Astrocyte (in vitro differentiated cells and primary cell): ENCODE results near the gene GSTA1. TPM values are rescaled to one million over a fixed set of nuclear protein-coding genes. Genes with fewer than 3 reads are reported as not detected.
"Not testable (repeated sequence)": the region's sequence is repeated elsewhere in the genome, so short reads cannot be mapped to it uniquely, and the experiment has no call there.

Source experiments
- DNase-seq: peaks from one replicate; pipeline ENCODE4 v3.0.0-alpha.2; 2010; ENCODE audit warnings: low read depth
- FAIRE-seq: peaks from 2 replicates; lab custom pipeline; 2011; peaks lifted over from hg19 to GRCh38; lab: Jason Lieb, UNC
- H2AFZ ChIP-seq: 2 replicates; pipeline ENCODE4 v1.6.0; 2012; ENCODE audit warnings: low read depth, low read length, inconsistent platforms
- H3K27ac ChIP-seq: 2 replicates; pipeline ENCODE4 v1.5.1; 2011; ENCODE audit warnings: low read depth, low read length, inconsistent platforms
- H3K27me3 ChIP-seq: 2 replicates; pipeline ENCODE4 v1.6.0; 2011; ENCODE audit warnings: low read length, inconsistent platforms; ENCODE audit not compliant: insufficient read depth
- H3K36me3 ChIP-seq: 2 replicates; pipeline ENCODE4 v1.5.1; 2011; ENCODE audit warnings: low read length, inconsistent platforms; ENCODE audit not compliant: insufficient read depth
- H3K4me1 ChIP-seq: 2 replicates; pipeline ENCODE4 v1.5.1; 2011; ENCODE audit warnings: low read length, inconsistent platforms; ENCODE audit not compliant: insufficient read depth
- H3K4me2 ChIP-seq: 2 replicates; pipeline ENCODE4 v1.6.0; 2012; ENCODE audit warnings: low read length, inconsistent platforms
- H3K4me3 ChIP-seq: 2 replicates; pipeline ENCODE4 v1.5.1; 2011; ENCODE audit warnings: low read depth, mild to moderate bottlenecking, low read length, inconsistent platforms; ENCODE audit not compliant: insufficient read depth
- H3K79me2 ChIP-seq: 2 replicates; pipeline ENCODE4 v1.6.0; 2012; ENCODE audit warnings: mild to moderate bottlenecking, low read length, inconsistent platforms; ENCODE audit not compliant: insufficient read depth
- H3K9ac ChIP-seq: 2 replicates; pipeline ENCODE4 v1.6.0; 2012; ENCODE audit warnings: mild to moderate bottlenecking, low read length, inconsistent platforms
- H3K9me3 ChIP-seq: 2 replicates; pipeline ENCODE4 v1.5.1; 2012; ENCODE audit warnings: low read depth, mild to moderate bottlenecking, low read length, inconsistent platforms; ENCODE audit not compliant: insufficient read depth
- H4K20me1 ChIP-seq: 2 replicates; pipeline ENCODE4 v1.6.0; 2012; ENCODE audit warnings: low read length, inconsistent platforms; ENCODE audit not compliant: insufficient read depth
- H3K27ac Mint-ChIP-seq: one replicate; pipeline ENCODE4 v1.8.0; 2021; ENCODE audit warnings: mild to moderate bottlenecking, mixed read lengths; ENCODE audit not compliant: unreplicated experiment
- H3K27me3 Mint-ChIP-seq: one replicate; pipeline ENCODE4 v1.8.0; 2021; ENCODE audit warnings: low read depth, mixed read lengths; ENCODE audit not compliant: unreplicated experiment
- H3K36me3 Mint-ChIP-seq: one replicate; pipeline ENCODE4 v1.8.0; 2021; ENCODE audit warnings: low read depth, mixed read lengths; ENCODE audit not compliant: unreplicated experiment
- H3K4me1 Mint-ChIP-seq: one replicate; pipeline ENCODE4 v1.8.0; 2021; ENCODE audit warnings: low read depth, mixed read lengths; ENCODE audit not compliant: unreplicated experiment
- H3K4me3 Mint-ChIP-seq: one replicate; pipeline ENCODE4 v1.8.0; 2021; ENCODE audit warnings: mild to moderate bottlenecking, moderate library complexity, mixed read lengths; ENCODE audit not compliant: unreplicated experiment
- H3K9me3 Mint-ChIP-seq: one replicate; pipeline ENCODE4 v1.8.0; 2021; ENCODE audit warnings: mild to moderate bottlenecking, mixed read lengths; ENCODE audit not compliant: unreplicated experiment
- CTCF ChIP-seq: IDR thresholded peaks from 2 replicates; pipeline ENCODE4 v1.5.1; 2011; ENCODE audit warnings: low read depth, mild to moderate bottlenecking, inconsistent platforms, low read length, moderate library complexity; ENCODE audit not compliant: insufficient read depth
- EZH2 ChIP-seq: IDR thresholded peaks from 2 replicates; pipeline ENCODE4 v1.6.1; 2012; ENCODE audit warnings: mild to moderate bottlenecking, low read length, inconsistent platforms; ENCODE audit not compliant: insufficient read depth
- total RNA-seq: library from RNA; stranded (reverse); gene quantifications from 2 replicates; pipeline ENCODE4 v1.2.1, GENCODE V29; 2021

Gene GSTA1
- total RNA-seq, 1 donor from 2014 or later, result 0.39 TPM

- DNase-seq, result no peak
- Histone ChIP-seq H3K4me2 (no peak overlapping the region), H4K20me1 (no peaks in the 10 kb centered on the region), H3K27ac (no peak overlapping the region), H3K4me3 (no peak overlapping the region), H3K27me3 (peaks cover 8% of the 10 kb centered on the region), H3K4me1 (no peaks in the 10 kb centered on the region), H3K9ac (no peak overlapping the region), H3K9me3 (no peaks in the 10 kb centered on the region), H3K36me3 (no peaks in the 10 kb centered on the region), H2AFZ (no peak overlapping the region), H3K79me2 (no peaks in the 10 kb centered on the region)
- Mint-ChIP-seq H3K4me1 (no peaks in the 10 kb centered on the region), H3K27ac (no peak overlapping the region), H3K27me3 (peaks cover 19% of the 10 kb centered on the region), H3K36me3 (no peaks in the 10 kb centered on the region), H3K9me3 (peaks cover 1% of the 10 kb centered on the region), H3K4me3 (no peak overlapping the region)
- FAIRE-seq, result peak; percentile 93
- TF ChIP-seq CTCF (peak; percentile 67), EZH2 (no peak)
These were observed 35.8 kb upstream of the GSTA1 start for GRCh38 chr6:52839124-52840055.

GRCh38 chr6:52834481-52834880, 30.9 kb upstream of the GSTA1 start:
- no peak overlapping the region for H3K9ac ChIP-seq
- H3K4me1 ChIP-seq, result no peaks in the 10 kb centered on the region
- no peaks in the 10 kb centered on the region for H4K20me1 ChIP-seq
- Mint-ChIP-seq H3K4me3 (no peak overlapping the region), H3K27me3 (peaks cover 31% of the 10 kb centered on the region), H3K36me3 (no peaks in the 10 kb centered on the region), H3K9me3 (peaks cover 5% of the 10 kb centered on the region), H3K4me1 (no peaks in the 10 kb centered on the region), H3K27ac (no peak overlapping the region)
- FAIRE-seq (peak; percentile 56), DNase-seq (peak; percentile 33)
- no peak for TF ChIP-seq EZH2
- TF ChIP-seq CTCF, result no peak
- no peak overlapping the region for H3K27ac ChIP-seq
- H2AFZ ChIP-seq, result no peak overlapping the region
- no peak overlapping the region for H3K4me3 ChIP-seq
- H3K79me2 ChIP-seq, result no peaks in the 10 kb centered on the region
- no peaks in the 10 kb centered on the region for H3K36me3 ChIP-seq
- peaks cover 8% of the 10 kb centered on the region for H3K27me3 ChIP-seq
- no peaks in the 10 kb centered on the region for H3K9me3 ChIP-seq
- no peak overlapping the region for H3K4me2 ChIP-seq

GRCh38 chr6:52830869-52831268, 27.3 kb upstream of the GSTA1 start:
- H3K79me2 ChIP-seq, H3K4me3 ChIP-seq, H3K4me2 ChIP-seq, H3K4me1 ChIP-seq, H3K4me1 Mint-ChIP-seq, H3K9me3 ChIP-seq, H3K27me3 ChIP-seq, H2AFZ ChIP-seq, H3K27ac Mint-ChIP-seq, DNase-seq, H3K27ac ChIP-seq, H3K9me3 Mint-ChIP-seq, H3K36me3 Mint-ChIP-seq, H3K4me3 Mint-ChIP-seq, H3K9ac ChIP-seq, H3K36me3 ChIP-seq, H4K20me1 ChIP-seq: not testable (repeated sequence)
- peak; percentile 23 for FAIRE-seq
- peaks cover 25% of the 10 kb centered on the region for H3K27me3 Mint-ChIP-seq
